GM12875 (cell line): Measurements from ENCODE around the gene MYCBP.

ENCODE experiments used
- H3K4me3 ChIP-seq: one replicate; pipeline ENCODE4 v1.5.1; 2011; ENCODE audit warnings: low read depth, low read length, control low read depth
- CTCF ChIP-seq: IDR thresholded peaks from 2 replicates; pipeline ENCODE4 v1.5.1; 2011; ENCODE audit warnings: low read depth, mild to moderate bottlenecking, control low read depth, inconsistent platforms, low read length, moderate library complexity, borderline replicate concordance; ENCODE audit not compliant: insufficient read depth

MYCBP gene

DNA sequence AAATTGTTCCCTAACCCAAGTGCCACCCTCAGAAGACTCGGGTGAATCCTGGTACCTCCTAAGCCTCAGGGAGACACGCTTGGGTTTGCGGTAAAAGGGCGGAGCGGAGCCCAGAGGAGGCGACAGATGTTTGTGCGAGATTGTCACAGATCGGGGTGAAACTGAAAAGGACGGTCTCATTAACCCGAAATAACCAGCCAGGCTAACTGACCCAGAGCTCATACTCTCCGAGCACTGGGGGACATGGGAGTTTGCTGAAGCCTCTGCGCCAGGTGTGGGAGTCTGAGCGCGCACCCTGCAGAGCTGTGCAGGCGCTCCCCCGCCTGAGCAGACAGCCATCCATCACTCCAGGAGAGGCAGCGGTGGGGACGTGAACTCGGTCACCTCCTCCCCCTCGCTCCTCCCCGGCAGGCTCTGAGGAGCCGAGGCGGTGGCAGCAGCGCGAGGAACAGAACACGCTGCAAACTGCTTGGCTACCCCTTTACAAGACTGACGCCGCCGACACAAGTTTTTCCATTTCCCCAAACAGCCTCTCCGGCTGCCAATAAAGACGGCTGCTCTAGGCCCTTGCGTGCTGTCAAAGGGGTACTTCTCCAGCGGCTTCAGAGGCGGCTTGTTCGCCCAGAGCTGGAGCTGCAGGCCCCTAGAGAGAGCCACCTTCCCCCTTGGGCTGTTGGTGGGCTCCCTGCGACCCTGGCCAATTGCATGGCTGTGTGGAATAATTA lies 57.1 kb downstream of the MYCBP start:
- no peak for TF ChIP-seq CTCF
- no peak overlapping the region for H3K4me3 ChIP-seq

DNA sequence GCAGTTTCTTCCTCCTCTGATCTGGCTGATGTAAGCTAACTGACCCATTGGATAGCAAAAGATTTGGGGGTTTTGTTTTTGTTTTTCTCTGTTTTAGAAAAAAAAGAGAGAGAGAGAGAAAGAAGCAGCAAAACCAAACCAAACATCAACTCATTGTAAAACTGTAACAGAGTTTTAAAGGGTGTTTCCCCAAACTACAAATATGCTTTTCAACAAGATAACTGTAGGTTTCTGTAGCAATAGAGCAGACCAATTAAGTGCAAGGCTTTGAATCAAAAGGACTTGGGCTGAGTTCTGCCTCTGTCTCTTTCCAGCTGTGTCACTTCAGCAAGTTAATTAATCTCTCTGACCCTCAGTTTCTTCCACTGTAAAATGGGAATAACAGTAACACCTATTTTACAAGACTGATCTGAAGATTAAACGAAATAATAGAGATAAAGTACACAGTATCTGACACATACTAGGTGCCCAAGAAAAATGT lies 58.1 kb downstream of the MYCBP start:
- H3K4me3 ChIP-seq: no peak overlapping the region
- no peak for TF ChIP-seq CTCF

DNA sequence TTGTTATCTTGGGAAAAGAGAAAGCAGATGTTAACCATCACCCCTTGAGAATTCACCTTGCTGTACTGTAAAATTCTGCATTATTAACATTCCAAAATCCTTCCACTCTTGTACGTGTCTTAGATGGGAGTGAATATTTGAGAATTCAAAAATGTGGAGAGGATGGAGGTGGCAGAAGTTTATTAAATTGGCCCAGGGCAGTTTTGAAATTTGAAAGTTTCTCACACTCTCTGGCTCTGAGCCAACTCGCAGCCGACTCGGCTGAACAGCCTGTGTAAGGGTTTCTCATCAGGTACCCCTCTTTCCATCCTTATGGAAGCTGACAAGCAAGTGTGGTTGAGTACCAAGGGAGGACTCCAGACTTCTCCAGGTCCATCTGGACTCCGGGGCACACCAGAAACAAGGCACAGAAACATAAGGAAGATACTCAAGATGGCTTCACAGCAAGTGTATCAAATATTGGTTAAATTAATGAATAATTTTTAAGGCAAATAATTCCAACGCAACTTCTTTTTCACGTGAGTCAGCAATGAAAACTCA lies 58.6 kb downstream of the MYCBP start:
- no peak for TF ChIP-seq CTCF
- no peak overlapping the region for H3K4me3 ChIP-seq

DNA sequence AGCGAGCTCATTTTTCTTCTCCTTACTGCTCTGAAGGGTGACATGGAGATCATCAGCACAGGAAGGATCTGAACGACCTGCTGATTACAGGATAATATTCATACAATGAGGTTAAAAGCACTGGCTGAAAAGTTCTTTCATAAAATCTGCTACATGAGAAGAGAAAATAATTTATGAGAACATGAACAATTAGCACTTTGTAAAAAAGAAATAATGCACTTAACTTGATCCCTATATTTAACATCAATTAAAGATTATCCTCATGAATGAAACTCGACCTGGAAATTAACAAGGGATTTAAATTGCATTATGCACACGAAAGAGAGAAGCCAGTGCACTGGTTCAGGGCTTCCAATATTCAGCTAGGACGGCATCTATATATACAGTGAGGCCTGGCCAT lies 60.2 kb downstream of the MYCBP start:
- no peak overlapping the region for H3K4me3 ChIP-seq
- no peak for TF ChIP-seq CTCF
